K562 (cell line): ENCODE measurements around the gene CDC42EP2. TPM values are rescaled to one million over a fixed set of nuclear protein-coding genes. Genes with fewer than 3 reads are reported as not detected.

Source experiments
- ATAC-seq: fragments of 200-7000 bp; cut with Tn5 transposase; 3 replicates; pipeline ENCODE4 v1.9.1; 2020; ENCODE audit warnings: moderate library complexity
- BruUV-seq: library from RNA; stranded (reverse); fragments of 400-500 nt; replicated peaks from 2 replicates; lab custom pipeline; 2021; lab: Mats Ljungman, UMichigan
- CTCF ChIA-PET: fragments of 300-600 bp; formaldehyde crosslinking; extraction: SDS; loops from one replicate; lab custom pipeline; 2021; ENCODE audit warnings: low intra/inter-chr PET ratio; lab: Yijun Ruan, JAX
- POLR2A ChIA-PET: fragments of 300-600, 350-650 bp; sonication (Branson Sonifier 250); formaldehyde crosslinking; extraction: SDS; loops from one replicate; lab custom pipeline; 2021; ENCODE audit warnings: antibody characterized with exemption, inconsistent platforms; lab: Yijun Ruan, JAX
- DNase-seq, 4 experiments: peaks; one replicate each; pipeline versions ENCODE4 v3.0.0 to v3.0.0-alpha.2; 2011 to 2018; ENCODE audit warnings: low spot score in 3 of 4, mixed read lengths in 3 of 4; ENCODE audit errors: extremely low read depth in 1 of 4
- FAIRE-seq: peaks from 2 replicates; lab custom pipeline; 2011; peaks lifted over from hg19 to GRCh38; lab: Jason Lieb, UNC
- H2AFZ ChIP-seq: 2 replicates; pipeline ENCODE4 v1.6.0; 2011; ENCODE audit warnings: low read depth, low read length, control low read depth, inconsistent platforms
- H3K27ac ChIP-seq: fragments of 200-600 bp; 3 replicates; pipeline ENCODE4 v1.8.0; 2011; ENCODE audit warnings: low read depth, mild to moderate bottlenecking, control low read depth, inconsistent platforms, low read length, moderate library complexity, mixed read lengths; ENCODE audit errors: extremely low read depth
- H3K27me3 ChIP-seq, 2 experiments: fragments of 300-600 bp in 1 of 2; 2 replicates in 1 of 2; 3 replicates in 1 of 2; pipeline versions ENCODE4 v1.6.0 to v1.8.0; 2011; ENCODE audit warnings: inconsistent platforms in 2 of 2, low read length in 2 of 2, mild to moderate bottlenecking in 1 of 2, mixed read lengths in 1 of 2, moderate library complexity in 1 of 2; ENCODE audit not compliant: control insufficient read depth in 2 of 2, insufficient read depth in 2 of 2
- H3K36me3 ChIP-seq: fragments of 300-600 bp; 3 replicates; pipeline ENCODE4 v1.8.0; 2011; ENCODE audit warnings: mild to moderate bottlenecking, low read length, inconsistent platforms; ENCODE audit not compliant: control insufficient read depth, insufficient read depth
- H3K4me1 ChIP-seq, 2 experiments: fragments of 200-600 bp in 1 of 2; replicated peaks in 1 of 2; 2 replicates in 1 of 2; 3 replicates in 1 of 2; pipeline versions ENCODE4 v1.5.1 to v1.8.0; 2011; ENCODE audit warnings: inconsistent platforms in 2 of 2, low read length in 2 of 2, mild to moderate bottlenecking in 1 of 2, mixed read lengths in 1 of 2, moderate library complexity in 1 of 2; ENCODE audit not compliant: control insufficient read depth in 2 of 2, insufficient read depth in 2 of 2
- H3K4me2 ChIP-seq: 2 replicates; pipeline ENCODE4 v1.6.1; 2011; ENCODE audit warnings: low read length, control low read depth, inconsistent platforms, mixed read lengths; ENCODE audit not compliant: insufficient read depth
- H3K4me3 ChIP-seq: fragments of 200-600 bp; sonication (generic), shearing (Covaris generic); 2 replicates; pipeline ENCODE4 v1.5.1; 2016; ENCODE audit warnings: control low read depth, inconsistent platforms
- H3K79me2 ChIP-seq: fragments of 200-600 bp; 3 replicates; pipeline ENCODE4 v1.8.0; 2011; ENCODE audit warnings: low read length, inconsistent platforms; ENCODE audit not compliant: control insufficient read depth, insufficient read depth
- H3K9ac ChIP-seq, 2 experiments: 2 replicates each; pipeline versions ENCODE4 v1.6.0 to v1.6.1; 2011; ENCODE audit warnings: low read depth in 2 of 2, low read length in 2 of 2, control low read depth in 1 of 2, inconsistent platforms in 1 of 2, mild to moderate bottlenecking in 1 of 2, mixed read lengths in 1 of 2; ENCODE audit not compliant: insufficient read depth in 1 of 2
- H3K9me1 ChIP-seq: one replicate; pipeline ENCODE4 v1.6.0; 2011; ENCODE audit warnings: inconsistent platforms, mild to moderate bottlenecking, low read length, moderate library complexity; ENCODE audit not compliant: control insufficient read depth, insufficient read depth
- H3K9me3 ChIP-seq: replicated peaks from 2 replicates; pipeline ENCODE4 v1.5.1; 2011; ENCODE audit warnings: low read depth, low read length, inconsistent platforms; ENCODE audit not compliant: control insufficient read depth, insufficient read depth
- H4K20me1 ChIP-seq: replicated peaks from 2 replicates; pipeline ENCODE4 v1.6.1; 2011; ENCODE audit warnings: low read length, inconsistent platforms, mixed read lengths; ENCODE audit not compliant: control insufficient read depth, insufficient read depth
- C11orf30 ChIP-seq: fragments of 450-650 bp; IDR thresholded peaks from 2 replicates; pipeline ENCODE4 v1.6.1; 2016; ENCODE audit warnings: low read depth, mild to moderate bottlenecking
- E2F6 ChIP-seq, 2 experiments: IDR thresholded peaks; 2 replicates each; pipeline ENCODE4 v1.6.1; 2011; ENCODE audit warnings: borderline replicate concordance in 1 of 2, control low read depth in 1 of 2, low read depth in 1 of 2, low read length in 1 of 2, mild to moderate bottlenecking in 1 of 2, mixed read lengths in 1 of 2, moderate library complexity in 1 of 2; ENCODE audit not compliant: insufficient read depth in 1 of 2, insufficient read length in 1 of 2, poor library complexity in 1 of 2, severe bottlenecking in 1 of 2; ENCODE audit errors: extremely low read depth in 1 of 2
- GABPA ChIP-seq: fragments of 200-800 bp; sonication (Bioruptor generic); conservative IDR thresholded peaks from 2 replicates; pipeline ENCODE4 v1.6.1; 2016; ENCODE audit warnings: low read depth, missing genetic modification characterization, missing compliant biosample characterization
- HDAC2 ChIP-seq: fragments of 450-650 bp; IDR thresholded peaks from 2 replicates; pipeline ENCODE4 v1.6.1; 2016; ENCODE audit warnings: mild to moderate bottlenecking
- KDM4B ChIP-seq, 2 experiments: fragments of 450-650 bp in 1 of 2; sonication (generic) in 1 of 2; IDR thresholded peaks; 2 replicates each; pipeline ENCODE4 v1.6.1; 2016 to 2017; ENCODE audit warnings: borderline replicate concordance in 2 of 2, antibody characterized with exemption in 1 of 2, low read depth in 1 of 2, mild to moderate bottlenecking in 1 of 2
- NCOR1 ChIP-seq: fragments of 450-650 bp; IDR thresholded peaks from 2 replicates; pipeline ENCODE4 v1.6.1; 2016; ENCODE audit warnings: mild to moderate bottlenecking, moderate library complexity
- RFX5 ChIP-seq: IDR thresholded peaks from 2 replicates; pipeline ENCODE4 v1.6.1; 2011; ENCODE audit warnings: low read depth, mild to moderate bottlenecking, improper control_type of control experiment, low read length
- TGIF2 ChIP-seq: sonication (generic); formaldehyde crosslinking; IDR thresholded peaks from 2 replicates; pipeline ENCODE4 v1.8.1; 2022; ENCODE audit warnings: mild to moderate bottlenecking, missing genetic modification reagents, moderate library complexity
- ZNF224 ChIP-seq: sonication (generic); formaldehyde crosslinking; IDR thresholded peaks from 2 replicates; pipeline ENCODE4 v1.8.0; 2022; ENCODE audit warnings: mild to moderate bottlenecking, missing genetic modification reagents
- ZNF280A ChIP-seq: fragments of 450-650 bp; IDR thresholded peaks from 2 replicates; pipeline ENCODE4 v1.6.1; 2018; ENCODE audit warnings: mild to moderate bottlenecking, low read depth; ENCODE audit not compliant: partially characterized antibody
- ZNF551 ChIP-seq: fragments of 250-450 bp; sonication (Bioruptor Pico); IDR thresholded peaks from 2 replicates; pipeline ENCODE4 v1.5.0; 2021; ENCODE audit warnings: mild to moderate bottlenecking, moderate library complexity
- ZNF592 ChIP-seq: fragments of 450-650 bp; IDR thresholded peaks from 2 replicates; pipeline ENCODE4 v1.6.1; 2017; ENCODE audit warnings: antibody characterized with exemption, mild to moderate bottlenecking
- ZNF639 ChIP-seq, 2 experiments: fragments of 200-800 bp in 1 of 2; sonication (Bioruptor generic) in 1 of 2; sonication (generic) in 1 of 2; formaldehyde crosslinking in 1 of 2; IDR thresholded peaks in 1 of 2; conservative IDR thresholded peaks in 1 of 2; 2 replicates each; pipeline versions ENCODE4 v1.5.0 to v1.6.1; 2016 to 2020; ENCODE audit warnings: missing compliant biosample characterization in 1 of 2, missing genetic modification characterization in 1 of 2, missing genetic modification reagents in 1 of 2
- WGBS: fragments of 100-300 bp; shearing (Covaris generic); methylation state at CpG from one replicate; pipeline ENCODE4 v1.1.6; 2016; ENCODE audit warnings: low coverage, mixed read lengths; ENCODE audit not compliant: insufficient coverage; ENCODE audit errors: missing lambda C conversion rate; 5-methylcytosine and 5-hydroxymethylcytosine counted together
- in situ Hi-C: fragments of 300-500 bp; cut with MboI; formaldehyde crosslinking; loops from 4 replicates; pipeline ENCODE4 v1.15.0; 2018; ENCODE audit warnings: inconsistent platforms, mixed read lengths
- intact Hi-C: fragments of 100-400 bp; cut with micrococcal nuclease; formaldehyde crosslinking; loops from 2 replicates; pipeline ENCODE4 v1.14.2; 2022
- polyA plus RNA-seq, 8 experiments: library from polyadenylated mRNA; depleted of rRNA in 4 of 8; stranded (reverse) in 5 of 8; unstranded in 3 of 8; fragments of >200 nt; fragmentation: Nextera tagmentation in 2 of 8; fragmentation: Illumina TruSeq in 1 of 8; extraction: Ambion mirVana in 2 of 8; extraction: Trizol in 1 of 8; gene quantifications; 2 replicates each; pipeline versions ENCODE4 v1.2.1 to v1.2.3, GENCODE V29; 2011 to 2014; ENCODE audit warnings: inconsistent platforms in 1 of 8, missing spikeins in 1 of 8
- total RNA-seq, 7 experiments: library from RNA; depleted of rRNA in 6 of 7; stranded (reverse); fragments of >200 nt in 6 of 7; fragmentation: Illumina TruSeq in 2 of 7; extraction: Trizol in 2 of 7; gene quantifications; 2 replicates each; pipeline versions ENCODE4 v1.2.1 to v1.2.3, GENCODE V29; 2011 to 2021; ENCODE audit warnings: low replicate concordance in 1 of 7

Gene CDC42EP2
- total and polyA plus RNA-seq, 9 of the 15 experiments (the other 6 are each of a cell fraction or from before 2014, with no cell fraction given), result 0.27 to 3.5 (median 0.83) TPM; not detected in 1

GRCh38 chr11:65279279-65279678 lies 35.4 kb upstream of the CDC42EP2 start:
- FAIRE-seq, result no peak
- intact Hi-C loops (no loop called here), in situ Hi-C loops (loop anchor here (5.0 kb wide), 1 partner anchor 233 kb away; no protein-coding TSS in a partner anchor)
- ChIA-PET POLR2A (interaction anchor here (0.5 to 1.6 kb wide), 3 partner anchors 32 to 162 kb away, joined by 3 to 4 read pairs (median 3); partner anchors contain the start of gene ZNHIT2), CTCF (no interaction called here)
- 89% methylated on average over 4 of the region's 4 CpGs for WGBS
- Histone ChIP-seq H4K20me1 (no peaks in the 10 kb centered on the region), H3K27me3 (no peaks in the 10 kb centered on the region), H3K4me2 (no peak overlapping the region), H3K4me3 (no peak overlapping the region), H3K9me3 (no peaks in the 10 kb centered on the region), H3K79me2 (peaks cover 3% of the 10 kb centered on the region; the same call in 1 of the 3 replicates), H3K36me3 (peaks cover 89% of the 10 kb centered on the region), H3K9ac (no peak overlapping the region), H3K27ac (no peak overlapping the region), H3K4me1 (peaks cover 0 to 9% of the 10 kb centered on the region in 2 experiments; a peak in 3 of 5 replicates), H2AFZ (no peak overlapping the region), H3K9me1 (no peaks in the 10 kb centered on the region)
- no peak for ATAC-seq
- DNase-seq, result no peak
- BruUV-seq, result no TSS peak
- TF ChIP-seq ZNF551 (CRISPR knock-in tag) (no peak), HDAC2 (no peak), NCOR1 (no peak), KDM4B (IDR thresholded peaks at IDR 0.05; ENCODE audit: borderline replicate concordance in 2 of 2, low read depth in 1 of 2) (no peak), ZNF639 (CRISPR knock-in tag; conservative IDR thresholded peaks at IDR 0.05 in 1 of 2, IDR thresholded peaks at IDR 0.05 in 1 of 2) (no peak), ZNF280A (no peak), C11orf30 (no peak), RFX5 (no peak), E2F6 (IDR thresholded peaks at IDR 0.05; ENCODE audit: borderline replicate concordance in 1 of 2, extremely low read depth in 1 of 2, insufficient read depth in 1 of 2, insufficient read length in 1 of 2, low read depth in 1 of 2, low read length in 1 of 2, poor library complexity in 1 of 2, severe bottlenecking in 1 of 2) (no peak), GABPA (tag) (no peak), ZNF592 (no peak), TGIF2 (no peak), ZNF224 (no peak)
